ENCODE results near the gene KRTAP10-12.

The KRTAP10-12 gene

GRCh38 chr21:44734841-44735240, 37.9 kb downstream of the KRTAP10-12 start:
- DNase-seq = no peak

GRCh38 chr21:44735821-44736220, 38.8 kb downstream of the KRTAP10-12 start:
- no peak for DNase-seq

- no peak for DNase-seq
These were observed 39.5 kb downstream of the KRTAP10-12 start for GRCh38 chr21:44736291-44737004.

GRCh38 chr21:44737706-44738354, 40.9 kb downstream of the KRTAP10-12 start:
- no peak for DNase-seq

GRCh38 chr21:44738621-44739020, 41.6 kb downstream of the KRTAP10-12 start:
- DNase-seq = no peak

- no peak for DNase-seq
These were observed 42.3 kb downstream of the KRTAP10-12 start for GRCh38 chr21:44739316-44739715.

- DNase-seq = no peak
These were observed 43.8 kb downstream of the KRTAP10-12 start for GRCh38 chr21:44740742-44741141.

GRCh38 chr21:44741921-44742320, 44.9 kb downstream of the KRTAP10-12 start:
- DNase-seq = no peak

- DNase-seq = no peak
These were observed 45.6 kb downstream of the KRTAP10-12 start for GRCh38 chr21:44742418-44743153.
